Measurements from ENCODE around the gene TRMT10B. TPM values are rescaled to one million over a fixed set of nuclear protein-coding genes. Genes with fewer than 3 reads are reported as not detected.

The TRMT10B gene
- polyA plus RNA-seq, 2 of the 4 experiments (the other 2 are of a cell fraction) = 6.5 to 10.1 TPM

DNA sequence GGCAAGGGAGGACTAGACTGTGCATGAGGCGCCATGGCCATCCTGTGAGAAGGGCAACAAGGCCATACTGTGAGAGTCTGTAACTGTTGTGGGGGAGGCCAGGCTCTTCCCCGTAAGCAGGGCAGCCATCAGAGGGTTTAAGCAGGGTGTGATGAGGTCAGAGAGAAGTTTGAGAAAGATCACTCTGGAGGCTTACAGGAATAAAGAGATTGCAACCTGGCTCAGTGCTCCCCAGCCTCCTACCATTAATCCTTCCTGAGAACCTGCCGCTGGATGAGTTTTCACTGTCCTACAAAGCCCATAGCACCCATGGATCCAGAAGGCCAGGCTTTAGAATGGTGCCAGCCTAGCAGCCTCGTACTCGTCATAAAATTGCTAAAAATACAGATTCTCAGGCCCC is 14.4 kb upstream of the TRMT10B start (continued):
- TF ChIP-seq, protein P1, sequence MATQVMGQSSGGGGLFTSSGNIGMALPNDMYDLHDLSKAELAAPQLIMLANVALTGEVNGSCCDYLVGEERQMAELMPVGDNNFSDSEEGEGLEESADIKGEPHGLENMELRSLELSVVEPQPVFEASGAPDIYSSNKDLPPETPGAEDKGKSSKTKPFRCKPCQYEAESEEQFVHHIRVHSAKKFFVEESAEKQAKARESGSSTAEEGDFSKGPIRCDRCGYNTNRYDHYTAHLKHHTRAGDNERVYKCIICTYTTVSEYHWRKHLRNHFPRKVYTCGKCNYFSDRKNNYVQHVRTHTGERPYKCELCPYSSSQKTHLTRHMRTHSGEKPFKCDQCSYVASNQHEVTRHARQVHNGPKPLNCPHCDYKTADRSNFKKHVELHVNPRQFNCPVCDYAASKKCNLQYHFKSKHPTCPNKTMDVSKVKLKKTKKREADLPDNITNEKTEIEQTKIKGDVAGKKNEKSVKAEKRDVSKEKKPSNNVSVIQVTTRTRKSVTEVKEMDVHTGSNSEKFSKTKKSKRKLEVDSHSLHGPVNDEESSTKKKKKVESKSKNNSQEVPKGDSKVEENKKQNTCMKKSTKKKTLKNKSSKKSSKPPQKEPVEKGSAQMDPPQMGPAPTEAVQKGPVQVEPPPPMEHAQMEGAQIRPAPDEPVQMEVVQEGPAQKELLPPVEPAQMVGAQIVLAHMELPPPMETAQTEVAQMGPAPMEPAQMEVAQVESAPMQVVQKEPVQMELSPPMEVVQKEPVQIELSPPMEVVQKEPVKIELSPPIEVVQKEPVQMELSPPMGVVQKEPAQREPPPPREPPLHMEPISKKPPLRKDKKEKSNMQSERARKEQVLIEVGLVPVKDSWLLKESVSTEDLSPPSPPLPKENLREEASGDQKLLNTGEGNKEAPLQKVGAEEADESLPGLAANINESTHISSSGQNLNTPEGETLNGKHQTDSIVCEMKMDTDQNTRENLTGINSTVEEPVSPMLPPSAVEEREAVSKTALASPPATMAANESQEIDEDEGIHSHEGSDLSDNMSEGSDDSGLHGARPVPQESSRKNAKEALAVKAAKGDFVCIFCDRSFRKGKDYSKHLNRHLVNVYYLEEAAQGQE (IDR thresholded peaks at IDR 0.05) = no peak
- no peak for TF ChIP-seq MAFK (IDR thresholded peaks at IDR 0.05; ENCODE audit: partially characterized antibody)
- TF ChIP-seq, protein P2, sequence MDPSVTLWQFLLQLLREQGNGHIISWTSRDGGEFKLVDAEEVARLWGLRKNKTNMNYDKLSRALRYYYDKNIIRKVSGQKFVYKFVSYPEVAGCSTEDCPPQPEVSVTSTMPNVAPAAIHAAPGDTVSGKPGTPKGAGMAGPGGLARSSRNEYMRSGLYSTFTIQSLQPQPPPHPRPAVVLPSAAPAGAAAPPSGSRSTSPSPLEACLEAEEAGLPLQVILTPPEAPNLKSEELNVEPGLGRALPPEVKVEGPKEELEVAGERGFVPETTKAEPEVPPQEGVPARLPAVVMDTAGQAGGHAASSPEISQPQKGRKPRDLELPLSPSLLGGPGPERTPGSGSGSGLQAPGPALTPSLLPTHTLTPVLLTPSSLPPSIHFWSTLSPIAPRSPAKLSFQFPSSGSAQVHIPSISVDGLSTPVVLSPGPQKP (IDR thresholded peaks at IDR 0.05; ENCODE audit: low read depth, low read length) = no peak
- no peak for TF ChIP-seq TP53 (CRISPR knock-in tag; IDR thresholded peaks at IDR 0.05)

DNA sequence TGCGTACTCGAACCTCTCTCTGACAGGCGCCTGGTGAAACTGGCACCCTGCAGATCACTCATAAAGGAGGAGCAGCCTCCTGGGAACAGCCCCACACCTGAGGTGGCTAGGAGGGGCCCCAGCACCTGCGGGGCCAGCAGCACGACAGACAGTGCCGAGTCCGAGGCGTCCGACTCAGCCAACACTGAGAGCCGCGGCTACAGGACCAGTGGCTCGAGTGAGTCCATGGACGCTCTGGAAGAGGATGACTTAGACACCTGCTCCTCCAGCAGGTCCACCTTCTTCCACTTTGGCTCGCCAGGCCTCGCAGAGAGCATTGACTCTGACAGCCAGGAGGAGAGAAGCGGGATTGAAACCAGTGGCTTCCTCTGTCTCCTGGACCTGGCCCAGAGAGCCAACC is 13.5 kb upstream of the TRMT10B start:
- no peaks in the 10 kb centered on the region for H3K9me3 ChIP-seq
- no peak overlapping the region for H3K4me2 ChIP-seq
- 90% methylated on average over 8 of the region's 16 CpGs for WGBS (ENCODE audit: missing lambda C conversion rate)
- H3K4me3 ChIP-seq = no peak overlapping the region
- ATAC-seq (no peak), DNase-seq (ENCODE audit: low read depth in 1 of 2, low spot score in 1 of 2) (no peak), FAIRE-seq (no peak)
- H3K4me1 ChIP-seq = no peaks in the 10 kb centered on the region
- ChIA-PET POLR2A (no interaction called here), CTCF (no interaction called here)
- no peak overlapping the region for H3K27ac ChIP-seq
- TF ChIP-seq CBX2 (IDR thresholded peaks at IDR 0.05; ENCODE audit: borderline replicate concordance, low read depth) (no peak), HOXA7 (CRISPR knock-in tag; IDR thresholded peaks at IDR 0.05) (no peak), KDM5A (IDR thresholded peaks at IDR 0.05) (no peak), KDM1A (IDR thresholded peaks at IDR 0.05; ENCODE audit: low read depth) (no peak), GATA3 (IDR thresholded peaks at IDR 0.05; ENCODE audit: borderline replicate concordance) (no peak), ZNF302 (CRISPR knock-in tag; IDR thresholded peaks at IDR 0.05) (no peak), ESRRA (IDR thresholded peaks at IDR 0.05; ENCODE audit: borderline replicate concordance, low read length) (no peak), SMC3 (IDR thresholded peaks at IDR 0.05) (no peak)
- TF ChIP-seq, protein P3, sequence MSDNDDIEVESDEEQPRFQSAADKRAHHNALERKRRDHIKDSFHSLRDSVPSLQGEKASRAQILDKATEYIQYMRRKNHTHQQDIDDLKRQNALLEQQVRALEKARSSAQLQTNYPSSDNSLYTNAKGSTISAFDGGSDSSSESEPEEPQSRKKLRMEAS (IDR thresholded peaks at IDR 0.05) = no peak
- TF ChIP-seq, protein P4, sequence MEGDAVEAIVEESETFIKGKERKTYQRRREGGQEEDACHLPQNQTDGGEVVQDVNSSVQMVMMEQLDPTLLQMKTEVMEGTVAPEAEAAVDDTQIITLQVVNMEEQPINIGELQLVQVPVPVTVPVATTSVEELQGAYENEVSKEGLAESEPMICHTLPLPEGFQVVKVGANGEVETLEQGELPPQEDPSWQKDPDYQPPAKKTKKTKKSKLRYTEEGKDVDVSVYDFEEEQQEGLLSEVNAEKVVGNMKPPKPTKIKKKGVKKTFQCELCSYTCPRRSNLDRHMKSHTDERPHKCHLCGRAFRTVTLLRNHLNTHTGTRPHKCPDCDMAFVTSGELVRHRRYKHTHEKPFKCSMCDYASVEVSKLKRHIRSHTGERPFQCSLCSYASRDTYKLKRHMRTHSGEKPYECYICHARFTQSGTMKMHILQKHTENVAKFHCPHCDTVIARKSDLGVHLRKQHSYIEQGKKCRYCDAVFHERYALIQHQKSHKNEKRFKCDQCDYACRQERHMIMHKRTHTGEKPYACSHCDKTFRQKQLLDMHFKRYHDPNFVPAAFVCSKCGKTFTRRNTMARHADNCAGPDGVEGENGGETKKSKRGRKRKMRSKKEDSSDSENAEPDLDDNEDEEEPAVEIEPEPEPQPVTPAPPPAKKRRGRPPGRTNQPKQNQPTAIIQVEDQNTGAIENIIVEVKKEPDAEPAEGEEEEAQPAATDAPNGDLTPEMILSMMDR (IDR thresholded peaks at IDR 0.05) = no peak

DNA sequence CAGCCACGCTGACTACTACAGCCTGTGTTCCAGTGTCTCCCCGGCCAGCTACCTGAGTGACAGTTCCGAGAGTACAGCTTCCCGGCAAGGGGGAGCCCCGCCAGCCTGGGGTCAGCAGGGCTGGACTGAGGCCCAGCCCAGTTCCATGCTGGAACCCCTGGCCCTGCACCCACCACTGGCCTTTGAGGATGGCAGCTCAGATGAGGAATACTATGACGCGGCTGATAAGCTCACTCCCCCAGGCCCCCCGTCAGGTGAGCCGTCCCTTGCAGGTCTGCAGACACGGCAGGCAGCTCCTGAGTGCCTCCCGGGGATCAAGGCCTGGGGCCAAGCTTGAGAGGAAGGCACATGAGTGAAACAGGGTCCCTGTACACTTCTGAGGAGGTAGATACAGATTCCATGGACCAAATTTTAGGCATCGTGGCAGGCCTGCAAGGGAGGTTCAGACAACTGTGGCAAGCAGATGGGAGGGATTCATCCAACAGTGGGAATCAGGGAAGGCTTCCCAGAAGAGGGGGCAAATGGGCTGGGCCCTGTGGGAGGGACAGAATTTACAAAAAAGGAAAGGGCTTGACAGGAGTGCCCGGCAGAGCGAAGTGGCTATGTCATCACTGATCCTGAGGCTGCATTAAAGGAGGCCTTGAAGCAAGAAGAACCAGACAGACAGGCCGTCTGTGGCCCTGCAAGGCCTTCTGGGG is 12.8 kb upstream of the TRMT10B start:
- Histone ChIP-seq H3K4me2 (no peak overlapping the region), H3K9me3 (no peaks in the 10 kb centered on the region), H3K27ac (no peak overlapping the region), H3K4me3 (no peak overlapping the region), H3K4me1 (no peaks in the 10 kb centered on the region)
- FAIRE-seq = no peak
- TF ChIP-seq ZNF302 (CRISPR knock-in tag; IDR thresholded peaks at IDR 0.05) = no peak
- TF ChIP-seq, protein P5, sequence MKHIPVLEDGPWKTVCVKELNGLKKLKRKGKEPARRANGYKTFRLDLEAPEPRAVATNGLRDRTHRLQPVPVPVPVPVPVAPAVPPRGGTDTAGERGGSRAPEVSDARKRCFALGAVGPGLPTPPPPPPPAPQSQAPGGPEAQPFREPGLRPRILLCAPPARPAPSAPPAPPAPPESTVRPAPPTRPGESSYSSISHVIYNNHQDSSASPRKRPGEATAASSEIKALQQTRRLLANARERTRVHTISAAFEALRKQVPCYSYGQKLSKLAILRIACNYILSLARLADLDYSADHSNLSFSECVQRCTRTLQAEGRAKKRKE (CRISPR knock-in tag; IDR thresholded peaks at IDR 0.05; ENCODE audit: low read depth) = no peak
- ChIA-PET CTCF (no interaction called here), POLR2A (no interaction called here)
- no peak for DNase-seq (ENCODE audit: low read depth in 1 of 2, low spot score in 1 of 2)
- ATAC-seq = no peak
- WGBS (ENCODE audit: missing lambda C conversion rate) = 71% methylated on average over 14 of the region's 15 CpGs

Data from A549 (cell line).